Measurements from ENCODE around the gene TSC2.

DNA sequence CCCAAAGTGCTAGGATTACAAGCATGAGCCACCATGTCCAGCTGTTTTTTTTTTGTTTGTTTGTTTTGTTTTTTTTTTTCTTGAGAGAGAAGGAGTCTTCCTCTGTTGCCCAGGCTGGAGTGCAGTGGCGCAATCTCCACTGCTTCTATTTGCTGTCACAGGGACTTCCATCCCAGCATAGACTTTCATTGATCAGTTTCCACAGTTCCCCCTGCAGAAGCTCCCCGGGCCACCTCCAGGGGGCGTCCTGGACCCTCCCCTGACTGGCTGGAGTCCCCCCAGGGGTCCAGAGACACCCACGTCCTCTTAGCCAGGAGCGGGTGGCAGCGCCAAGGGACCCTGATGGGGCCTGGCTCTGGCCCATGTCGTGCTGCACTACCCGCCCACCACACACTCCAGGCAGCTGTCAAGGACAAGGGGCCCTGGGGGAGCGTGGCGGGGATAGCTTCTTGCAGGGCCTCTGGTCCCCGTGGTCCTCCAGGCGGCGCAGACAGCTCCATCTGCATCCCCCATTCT lies 31.3 kb upstream of the TSC2 start:
- no peak for TF ChIP-seq EZH2phosphoT487 (IDR thresholded peaks at IDR 0.05; ENCODE audit: borderline replicate concordance, low read depth, low read length)
- TF ChIP-seq, protein P1, sequence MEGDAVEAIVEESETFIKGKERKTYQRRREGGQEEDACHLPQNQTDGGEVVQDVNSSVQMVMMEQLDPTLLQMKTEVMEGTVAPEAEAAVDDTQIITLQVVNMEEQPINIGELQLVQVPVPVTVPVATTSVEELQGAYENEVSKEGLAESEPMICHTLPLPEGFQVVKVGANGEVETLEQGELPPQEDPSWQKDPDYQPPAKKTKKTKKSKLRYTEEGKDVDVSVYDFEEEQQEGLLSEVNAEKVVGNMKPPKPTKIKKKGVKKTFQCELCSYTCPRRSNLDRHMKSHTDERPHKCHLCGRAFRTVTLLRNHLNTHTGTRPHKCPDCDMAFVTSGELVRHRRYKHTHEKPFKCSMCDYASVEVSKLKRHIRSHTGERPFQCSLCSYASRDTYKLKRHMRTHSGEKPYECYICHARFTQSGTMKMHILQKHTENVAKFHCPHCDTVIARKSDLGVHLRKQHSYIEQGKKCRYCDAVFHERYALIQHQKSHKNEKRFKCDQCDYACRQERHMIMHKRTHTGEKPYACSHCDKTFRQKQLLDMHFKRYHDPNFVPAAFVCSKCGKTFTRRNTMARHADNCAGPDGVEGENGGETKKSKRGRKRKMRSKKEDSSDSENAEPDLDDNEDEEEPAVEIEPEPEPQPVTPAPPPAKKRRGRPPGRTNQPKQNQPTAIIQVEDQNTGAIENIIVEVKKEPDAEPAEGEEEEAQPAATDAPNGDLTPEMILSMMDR (conservative IDR thresholded peaks at IDR 0.05; ENCODE audit: low read length): peak; percentile 76
